HepG2 (cell line): Measurements from ENCODE around the gene SLC13A3. TPM values are rescaled to one million over a fixed set of nuclear protein-coding genes. Genes with fewer than 3 reads are reported as not detected.

Experiments
- ATF5 ChIP-seq: sonication (generic); formaldehyde crosslinking; IDR thresholded peaks from 2 replicates; pipeline ENCODE4 v1.4.0; 2020; ENCODE audit warnings: mild to moderate bottlenecking, low read depth, missing genetic modification reagents
- CREB3 ChIP-seq: sonication (generic); formaldehyde crosslinking; IDR thresholded peaks from 2 replicates; pipeline ENCODE4 v1.5.0; 2020; ENCODE audit warnings: missing genetic modification reagents
- HES4 ChIP-seq: sonication (generic); formaldehyde crosslinking; IDR thresholded peaks from 2 replicates; pipeline ENCODE4 v1.9.0; 2021; ENCODE audit warnings: mild to moderate bottlenecking, missing genetic modification reagents, borderline replicate concordance
- MAF1 ChIP-seq: sonication (generic); formaldehyde crosslinking; IDR thresholded peaks from 2 replicates; pipeline ENCODE4 v1.5.0; 2020; ENCODE audit warnings: missing genetic modification reagents, borderline replicate concordance
- MBD4 ChIP-seq: IDR thresholded peaks from 2 replicates; pipeline ENCODE4 v1.6.1; 2012; ENCODE audit warnings: low read length, inconsistent platforms, borderline replicate concordance
- NFIB ChIP-seq: sonication (generic); formaldehyde crosslinking; IDR thresholded peaks from 2 replicates; pipeline ENCODE4 v1.9.0; 2021; ENCODE audit warnings: missing genetic modification reagents, mild to moderate bottlenecking, borderline replicate concordance
- RBAK ChIP-seq: sonication (generic); formaldehyde crosslinking; IDR thresholded peaks from 2 replicates; pipeline ENCODE4 v1.5.1; 2020; ENCODE audit warnings: mild to moderate bottlenecking, missing genetic modification reagents
- REPIN1 ChIP-seq: sonication (generic); formaldehyde crosslinking; IDR thresholded peaks from 2 replicates; pipeline ENCODE4 v1.8.0; 2022; ENCODE audit warnings: missing genetic modification reagents, low read depth, mild to moderate bottlenecking, borderline replicate concordance
- SAFB2 ChIP-seq: sonication (generic); formaldehyde crosslinking; IDR thresholded peaks from 2 replicates; pipeline ENCODE4 v1.5.1; 2020; ENCODE audit warnings: missing genetic modification reagents, low read depth, mild to moderate bottlenecking, borderline replicate concordance
- SIX4 ChIP-seq: sonication (generic); formaldehyde crosslinking; IDR thresholded peaks from 2 replicates; pipeline ENCODE4 v1.4.0; 2020; ENCODE audit warnings: missing genetic modification reagents
- SNAI1 ChIP-seq: sonication (generic); formaldehyde crosslinking; IDR thresholded peaks from 2 replicates; pipeline ENCODE4 v1.5.0; 2020; ENCODE audit warnings: mild to moderate bottlenecking, missing genetic modification reagents, borderline replicate concordance
- SP4 ChIP-seq: sonication (generic); formaldehyde crosslinking; IDR thresholded peaks from 2 replicates; pipeline ENCODE4 v1.8.1; 2023; ENCODE audit warnings: mild to moderate bottlenecking, missing genetic modification reagents
- TFE3 ChIP-seq: IDR thresholded peaks from 2 replicates; pipeline ENCODE4 v1.6.1; 2016
- ZNF414 ChIP-seq: sonication (generic); formaldehyde crosslinking; IDR thresholded peaks from 2 replicates; pipeline ENCODE4 v1.5.0; 2020; ENCODE audit warnings: missing genetic modification reagents
- ZNF703 ChIP-seq: sonication (generic); formaldehyde crosslinking; IDR thresholded peaks from 2 replicates; pipeline ENCODE4 v1.5.1; 2020; ENCODE audit warnings: missing genetic modification reagents, mild to moderate bottlenecking, moderate library complexity, borderline replicate concordance
- ZNF775 ChIP-seq: sonication (generic); formaldehyde crosslinking; IDR thresholded peaks from 2 replicates; pipeline ENCODE4 v1.4.0; 2020; ENCODE audit warnings: missing genetic modification reagents, mild to moderate bottlenecking, moderate library complexity, borderline replicate concordance
- polyA plus RNA-seq, 8 experiments: library from polyadenylated mRNA; depleted of rRNA in 3 of 8; stranded (reverse) in 7 of 8; unstranded in 1 of 8; fragments of >200 nt; fragmentation: Illumina TruSeq in 4 of 8; extraction: Trizol in 4 of 8; gene quantifications; 2 replicates each; pipeline versions ENCODE4 v1.2.1 to v1.2.3, GENCODE V29; 2011 to 2016; ENCODE audit warnings: low read depth in 4 of 8, missing spikeins in 1 of 8, mixed read lengths in 1 of 8; ENCODE audit not compliant: insufficient read depth in 1 of 8
- total RNA-seq, 5 experiments: library from RNA; depleted of rRNA; stranded (reverse); fragments of >200 nt; fragmentation: Illumina TruSeq; extraction: Trizol; gene quantifications; 2 replicates each; pipeline ENCODE4 v1.2.3, GENCODE V29; 2016; ENCODE audit warnings: low read depth in 1 of 5
- TF ChIP-seq, protein P1 (sequence below): fragments of 450-650 bp; IDR thresholded peaks from 2 replicates; pipeline ENCODE4 v1.6.1; 2017
- TF ChIP-seq, protein P2 (sequence below): sonication (generic); formaldehyde crosslinking; IDR thresholded peaks from 2 replicates; pipeline ENCODE4 v1.4.0; 2020; ENCODE audit warnings: mild to moderate bottlenecking, missing genetic modification reagents, borderline replicate concordance

Gene SLC13A3
- total and polyA plus RNA-seq, 2 of the 13 experiments (the other 11 are each of a cell fraction or from before 2014, with no cell fraction given), result 66.5 to 76.0 TPM

DNA sequence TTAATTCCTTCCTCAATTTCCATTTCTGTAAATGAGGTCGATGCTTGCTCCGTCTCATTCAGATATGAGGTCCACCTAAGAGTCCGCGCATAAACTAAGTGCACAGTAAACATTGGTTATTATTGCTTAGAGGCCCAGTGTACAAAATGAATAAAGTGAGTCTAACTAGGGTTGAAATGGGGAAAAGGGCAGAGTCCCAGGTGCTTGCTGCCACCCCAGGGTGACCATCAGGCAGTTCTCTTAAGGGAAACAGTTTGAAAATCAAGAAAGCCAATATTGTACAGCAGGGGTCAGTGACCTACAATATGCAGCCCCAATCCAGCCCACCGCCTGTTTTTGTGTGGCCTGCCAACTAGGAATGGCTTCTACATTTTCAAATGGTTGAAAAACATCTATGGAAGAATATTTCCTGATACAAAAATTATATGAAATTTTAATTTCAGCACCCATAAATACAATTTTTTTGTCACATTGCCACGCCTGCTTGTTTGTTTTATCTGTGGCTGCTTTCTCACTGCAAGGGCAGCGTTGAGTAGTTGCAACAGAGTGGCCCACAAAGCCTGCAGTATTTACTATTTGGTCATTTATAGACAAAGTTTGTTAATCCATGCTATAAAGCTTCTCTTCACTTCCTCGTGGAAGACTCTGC lies 43.3 kb downstream of the SLC13A3 start (continued):
- TF ChIP-seq SP4 (CRISPR knock-in tag), result 0 out of 2 replicates have a peak, but pooled peaks have one; percentile 45
- TF ChIP-seq RBAK (CRISPR knock-in tag), result peak; percentile 20; the same call in 1 of the 2 replicates
- no peak for TF ChIP-seq ZNF703 (CRISPR knock-in tag)
- no peak; the same call in 1 of the 2 replicates for TF ChIP-seq SAFB2 (CRISPR knock-in tag)
- no peak for TF ChIP-seq MBD4
- TF ChIP-seq, protein P1, sequence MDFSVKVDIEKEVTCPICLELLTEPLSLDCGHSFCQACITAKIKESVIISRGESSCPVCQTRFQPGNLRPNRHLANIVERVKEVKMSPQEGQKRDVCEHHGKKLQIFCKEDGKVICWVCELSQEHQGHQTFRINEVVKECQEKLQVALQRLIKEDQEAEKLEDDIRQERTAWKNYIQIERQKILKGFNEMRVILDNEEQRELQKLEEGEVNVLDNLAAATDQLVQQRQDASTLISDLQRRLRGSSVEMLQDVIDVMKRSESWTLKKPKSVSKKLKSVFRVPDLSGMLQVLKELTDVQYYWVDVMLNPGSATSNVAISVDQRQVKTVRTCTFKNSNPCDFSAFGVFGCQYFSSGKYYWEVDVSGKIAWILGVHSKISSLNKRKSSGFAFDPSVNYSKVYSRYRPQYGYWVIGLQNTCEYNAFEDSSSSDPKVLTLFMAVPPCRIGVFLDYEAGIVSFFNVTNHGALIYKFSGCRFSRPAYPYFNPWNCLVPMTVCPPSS, result no peak
- TF ChIP-seq HES4, result no peak
- TF ChIP-seq CREB3, result 0 out of 2 replicates have a peak, but pooled peaks have one; percentile 60
- TF ChIP-seq ZNF414 (CRISPR knock-in tag), result no peak
- no peak; the same call in 1 of the 2 replicates for TF ChIP-seq REPIN1 (CRISPR knock-in tag)
- TF ChIP-seq, protein P2, sequence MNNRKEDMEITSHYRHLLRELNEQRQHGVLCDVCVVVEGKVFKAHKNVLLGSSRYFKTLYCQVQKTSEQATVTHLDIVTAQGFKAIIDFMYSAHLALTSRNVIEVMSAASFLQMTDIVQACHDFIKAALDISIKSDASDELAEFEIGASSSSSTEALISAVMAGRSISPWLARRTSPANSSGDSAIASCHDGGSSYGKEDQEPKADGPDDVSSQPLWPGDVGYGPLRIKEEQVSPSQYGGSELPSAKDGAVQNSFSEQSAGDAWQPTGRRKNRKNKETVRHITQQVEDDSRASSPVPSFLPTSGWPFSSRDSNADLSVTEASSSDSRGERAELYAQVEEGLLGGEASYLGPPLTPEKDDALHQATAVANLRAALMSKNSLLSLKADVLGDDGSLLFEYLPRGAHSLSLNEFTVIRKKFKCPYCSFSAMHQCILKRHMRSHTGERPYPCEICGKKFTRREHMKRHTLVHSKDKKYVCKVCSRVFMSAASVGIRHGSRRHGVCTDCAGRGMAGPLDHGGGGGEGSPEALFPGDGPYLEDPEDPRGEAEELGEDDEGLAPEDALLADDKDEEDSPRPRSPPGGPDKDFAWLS, result no peak
- no peak for TF ChIP-seq SIX4
- TF ChIP-seq ATF5 (CRISPR knock-in tag), result no peak
- TF ChIP-seq ZNF775 (CRISPR knock-in tag), result no peak
- no peak for TF ChIP-seq NFIB
- no peak for TF ChIP-seq SNAI1 (CRISPR knock-in tag)
- no peak for TF ChIP-seq MAF1 (CRISPR knock-in tag)
- TF ChIP-seq TFE3, result no peak
